ENCODE results near the gene TFDP1.

Gene TFDP1

GRCh38 chr13:113667771-113668490 lies 83.4 kb downstream of the TFDP1 start:
- no peak for DNase-seq

- DNase-seq = no peak
Observed at GRCh38 chr13:113668491-113668971, 84.0 kb downstream of the TFDP1 start.

- no peak for DNase-seq
Observed at GRCh38 chr13:113669231-113669754, 84.7 kb downstream of the TFDP1 start.

- DNase-seq = no peak
Observed at GRCh38 chr13:113669755-113670341, 85.3 kb downstream of the TFDP1 start.

- DNase-seq = no peak
Observed at GRCh38 chr13:113670541-113670940, 86.0 kb downstream of the TFDP1 start.

GRCh38 chr13:113671066-113672001 lies 86.8 kb downstream of the TFDP1 start:
- no peak for DNase-seq

GRCh38 chr13:113672002-113672651 lies 87.6 kb downstream of the TFDP1 start:
- DNase-seq = no peak
